GM21717 (cell line): ENCODE measurements around the gene PKNOX2.

Source experiments
- ATAC-seq: cut with Tn5 transposase; IDR thresholded peaks from one replicate; pipeline ENCODE4 v1.9.1; 2021; ENCODE audit warnings: mild to moderate bottlenecking, moderate library complexity; ENCODE audit not compliant: unreplicated experiment

PKNOX2 gene

GRCh38 chr11:125332821-125333220 lies 168.3 kb downstream of the PKNOX2 start:
- ATAC-seq: no peak

- no peak for ATAC-seq
Observed at GRCh38 chr11:125333354-125334073, 169.0 kb downstream of the PKNOX2 start.

GRCh38 chr11:125335106-125335505 lies 170.6 kb downstream of the PKNOX2 start:
- ATAC-seq: no peak

- ATAC-seq: no peak
Observed at GRCh38 chr11:125337836-125338834, 173.6 kb downstream of the PKNOX2 start.

- no peak for ATAC-seq
Observed at GRCh38 chr11:125338886-125339811, 174.6 kb downstream of the PKNOX2 start.

- no peak for ATAC-seq
Observed at GRCh38 chr11:125341676-125342075, 177.1 kb downstream of the PKNOX2 start.

GRCh38 chr11:125342281-125342930 lies 177.9 kb downstream of the PKNOX2 start:
- ATAC-seq: no peak

- no peak for ATAC-seq
Observed at GRCh38 chr11:125343086-125343717, 178.7 kb downstream of the PKNOX2 start.

- ATAC-seq: no peak
Observed at GRCh38 chr11:125343718-125344131, 179.2 kb downstream of the PKNOX2 start.

GRCh38 chr11:125344846-125345420 lies 180.4 kb downstream of the PKNOX2 start:
- ATAC-seq: no peak

GRCh38 chr11:125345421-125346178 lies 181.0 kb downstream of the PKNOX2 start:
- ATAC-seq: peak; percentile 60

GRCh38 chr11:125346179-125346530 lies 181.6 kb downstream of the PKNOX2 start:
- no peak for ATAC-seq

- no peak for ATAC-seq
Observed at GRCh38 chr11:125346565-125347260, 182.2 kb downstream of the PKNOX2 start.

- ATAC-seq: no peak
Observed at GRCh38 chr11:125347261-125347585, 182.7 kb downstream of the PKNOX2 start.

- no peak for ATAC-seq
Observed at GRCh38 chr11:125348141-125348651, 183.6 kb downstream of the PKNOX2 start.

- ATAC-seq: no peak
Observed at GRCh38 chr11:125348674-125349309, 184.2 kb downstream of the PKNOX2 start.

GRCh38 chr11:125350206-125351032 lies 185.9 kb downstream of the PKNOX2 start:
- ATAC-seq: no peak
